NCI-H748 (cell line): ENCODE results near the gene PCCB.
"Not testable (repeated sequence)": the region's sequence is repeated elsewhere in the genome, so short reads cannot be mapped to it uniquely, and the experiment has no call there.

Experiments used
- DNase-seq: peaks from one replicate; lab custom pipeline; 2025; ENCODE audit not compliant: unreplicated experiment; lab: John Stamatoyannopoulos, UW

Gene PCCB

GRCh38 chr3:136261826-136262225 is 11.7 kb downstream of the PCCB start:
- no peak for DNase-seq

GRCh38 chr3:136262559-136262958 is 12.4 kb downstream of the PCCB start:
- DNase-seq, result no peak

- no peak for DNase-seq
These were observed 13.1 kb downstream of the PCCB start for GRCh38 chr3:136263251-136263650.

DNA sequence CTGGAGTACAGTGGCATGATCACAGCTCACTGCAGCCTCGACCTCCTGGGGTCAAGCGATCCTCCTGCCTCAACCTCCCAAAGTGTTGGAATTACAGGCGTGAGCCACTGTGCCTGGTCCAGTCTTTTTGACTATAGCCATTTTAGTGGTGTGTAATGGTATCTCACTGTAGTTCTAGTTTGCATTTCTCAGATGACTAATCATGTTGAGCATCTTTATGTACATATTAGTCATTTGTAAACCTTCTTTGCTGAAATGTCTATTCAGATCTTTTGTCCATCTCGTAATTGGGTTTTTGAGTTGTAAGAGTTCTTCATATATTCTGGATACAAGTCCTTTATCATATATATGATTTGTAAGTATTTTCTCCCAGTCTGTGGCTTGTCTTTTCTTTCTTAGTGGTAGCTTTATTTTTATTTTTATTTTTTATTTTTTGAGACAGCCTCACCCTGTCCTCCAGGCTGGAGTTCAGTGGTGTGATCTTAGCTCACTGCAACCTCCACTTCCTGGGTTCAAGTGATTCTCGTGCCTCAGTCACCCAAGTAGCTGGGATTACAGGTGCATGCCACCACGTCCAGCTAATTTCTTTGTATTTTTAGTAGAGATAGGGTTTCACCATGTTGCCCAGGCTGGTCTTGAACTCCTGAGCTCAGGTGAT is 16.5 kb downstream of the PCCB start:
- DNase-seq, result not testable (repeated sequence)

GRCh38 chr3:136267235-136267634 is 17.1 kb downstream of the PCCB start:
- no peak for DNase-seq

DNA sequence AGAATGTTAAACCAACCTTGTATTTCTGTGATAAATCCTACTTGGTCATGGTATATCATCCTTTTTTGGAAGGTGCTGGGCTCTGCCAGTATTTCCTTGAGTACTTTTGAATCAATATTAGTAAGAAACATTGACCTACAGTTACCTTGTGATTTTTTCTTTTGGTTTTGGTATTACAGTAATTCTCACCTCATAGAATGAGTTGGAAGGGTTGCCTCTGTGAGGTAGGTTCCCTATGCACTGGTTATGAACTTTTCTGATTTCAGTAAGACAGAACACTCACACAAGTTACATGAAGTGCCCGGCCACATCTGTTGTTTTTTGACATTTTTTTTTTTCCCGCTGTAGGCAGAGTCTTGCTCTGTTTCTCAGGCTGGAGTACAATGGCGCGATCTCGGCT is 20.0 kb downstream of the PCCB start:
- DNase-seq, result no peak

GRCh38 chr3:136271626-136272025 is 21.5 kb downstream of the PCCB start:
- not testable (repeated sequence) for DNase-seq

DNA sequence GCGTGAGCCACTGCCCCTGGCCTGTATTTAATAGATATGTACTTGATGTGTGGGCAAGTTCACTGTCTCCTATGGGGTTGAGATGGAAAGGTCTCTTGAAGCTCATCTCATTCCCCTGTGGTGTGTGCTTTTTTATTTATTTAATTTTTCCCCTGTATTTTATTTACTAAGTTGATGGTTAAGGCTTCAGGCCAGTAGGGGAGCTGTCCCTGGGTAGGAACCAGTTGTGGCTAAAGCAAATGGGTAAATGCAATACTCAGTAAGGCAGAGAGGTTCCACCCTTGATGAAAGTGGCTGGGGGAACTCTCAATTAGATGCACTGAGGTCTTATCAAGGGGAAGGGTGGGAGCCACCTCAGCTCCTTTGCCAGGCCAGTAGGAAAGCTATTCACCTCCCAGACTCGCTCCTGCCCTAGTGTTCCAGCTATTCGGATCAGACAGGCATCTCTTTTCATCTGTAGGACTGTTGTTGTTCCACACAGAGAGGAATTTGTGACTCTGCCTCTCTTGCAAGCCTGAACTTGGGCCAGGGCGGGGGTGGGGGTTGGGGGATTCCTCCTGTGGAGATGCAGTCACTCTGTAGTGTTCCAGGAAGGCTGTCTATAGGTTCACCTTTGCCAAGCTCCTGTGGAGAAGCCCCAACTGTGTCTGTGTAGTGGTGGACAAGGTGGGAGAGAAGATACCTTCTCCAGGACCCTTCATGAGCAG is 26.1 kb downstream of the PCCB start:
- no peak for DNase-seq

DNA sequence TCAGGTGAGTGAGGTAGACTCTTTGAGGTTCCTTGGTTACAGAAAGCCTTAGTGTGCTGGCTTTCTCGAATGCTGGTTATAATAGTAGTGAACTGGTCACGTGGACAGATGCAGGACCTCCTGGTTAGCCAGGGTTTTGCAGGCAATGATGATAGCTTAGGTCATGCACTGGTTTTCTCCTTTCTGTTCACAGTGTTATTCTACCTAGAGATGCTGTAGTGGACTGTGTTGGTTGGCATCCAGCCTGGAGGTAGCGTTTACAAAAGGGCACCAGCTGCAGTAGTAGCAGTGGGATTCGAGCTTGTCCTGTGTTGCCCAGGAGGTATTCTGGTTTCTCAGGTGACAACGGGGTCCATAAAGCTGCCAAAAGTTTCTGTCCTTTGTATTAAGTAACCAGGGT is 27.0 kb downstream of the PCCB start:
- DNase-seq, result no peak

GRCh38 chr3:136277634-136278033 is 27.5 kb downstream of the PCCB start:
- peak; percentile 15 for DNase-seq

- no peak for DNase-seq
These were observed 29.0 kb downstream of the PCCB start for GRCh38 chr3:136279092-136279491.

DNA sequence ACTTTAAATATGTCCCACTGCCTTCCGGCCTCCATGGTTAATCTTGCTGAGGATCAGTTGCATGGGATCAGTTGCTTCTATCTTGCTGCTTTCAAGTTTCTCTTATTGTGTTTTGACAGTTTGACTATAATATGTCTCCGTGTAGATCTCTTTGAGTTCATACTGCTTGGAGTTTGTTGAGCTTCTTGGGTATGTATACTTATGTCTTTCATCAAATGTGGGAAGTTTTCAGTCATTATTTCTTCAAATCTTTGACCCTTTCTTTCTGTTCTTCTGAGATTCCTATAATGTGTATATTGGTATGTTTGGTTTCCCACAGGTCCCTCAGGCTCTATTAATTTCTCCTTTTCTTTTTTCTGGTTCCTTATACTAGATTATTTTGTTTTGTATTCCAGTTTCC is 30.8 kb downstream of the PCCB start:
- no peak for DNase-seq

- DNase-seq, result no peak
These were observed 31.9 kb downstream of the PCCB start for GRCh38 chr3:136281966-136282520.

DNA sequence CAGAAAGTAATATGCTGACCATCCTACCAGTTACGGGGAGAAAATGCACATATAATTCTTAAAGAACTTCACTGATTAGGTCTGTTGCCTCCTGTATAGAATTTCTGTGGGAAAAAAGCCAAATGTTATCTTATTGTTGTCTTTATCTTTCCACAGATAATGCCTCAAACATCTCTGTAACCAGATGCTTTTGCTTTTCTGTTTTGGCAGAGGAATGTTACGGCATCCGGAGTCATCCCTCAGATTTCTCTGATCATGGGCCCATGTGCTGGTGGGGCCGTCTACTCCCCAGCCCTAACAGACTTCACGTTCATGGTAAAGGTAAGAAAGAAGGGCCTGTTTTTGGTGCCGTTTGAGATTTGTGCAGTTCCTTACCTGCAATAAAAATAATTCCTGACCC is 33.5 kb downstream of the PCCB start:
- DNase-seq, result no peak

- no peak for DNase-seq
These were observed 41.2 kb downstream of the PCCB start for GRCh38 chr3:136291302-136291701.

DNA sequence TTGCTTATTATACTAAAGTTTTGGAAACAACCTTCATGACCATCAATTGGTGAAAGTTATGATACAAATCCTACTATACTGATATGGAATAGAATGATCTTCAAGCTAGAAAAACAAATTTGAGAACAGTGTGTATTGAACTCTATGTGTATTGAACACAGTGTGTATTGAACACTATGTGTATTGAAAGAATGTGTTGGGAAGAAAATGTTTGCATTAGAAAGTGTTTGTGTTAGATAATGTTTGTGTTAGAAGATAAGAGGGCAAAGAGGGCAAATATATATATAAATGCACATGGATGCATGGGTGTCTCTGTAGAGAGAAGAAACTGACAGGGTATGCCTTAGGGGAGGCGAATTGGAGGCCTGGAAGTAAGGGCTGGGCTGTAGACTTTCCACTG is 42.4 kb downstream of the PCCB start:
- no peak for DNase-seq

- no peak for DNase-seq
These were observed 43.1 kb downstream of the PCCB start for GRCh38 chr3:136293279-136293678.

- DNase-seq, result no peak
These were observed 44.0 kb downstream of the PCCB start for GRCh38 chr3:136294176-136294575.

GRCh38 chr3:136296960-136297359 is 46.8 kb downstream of the PCCB start:
- no peak for DNase-seq

- no peak for DNase-seq
These were observed 47.7 kb downstream of the PCCB start for GRCh38 chr3:136297826-136298225.

GRCh38 chr3:136300444-136300843 is 50.3 kb downstream of the PCCB start:
- DNase-seq, result no peak

GRCh38 chr3:136305879-136306278 is 55.7 kb downstream of the PCCB start:
- DNase-seq, result peak; percentile 16

- no peak for DNase-seq
These were observed 61.1 kb downstream of the PCCB start for GRCh38 chr3:136311261-136311660.
